NCI-H524 treated with DMSO at 0.1 percent for 48 hours (cell line): ENCODE measurements around the gene FAM117A.
A peak's percentile ranks its signal among the peaks of the same experiment; 100 is the strongest.

Experiments
- DNase-seq: peaks from one replicate; lab custom pipeline; 2025; lab: John Stamatoyannopoulos, UW

FAM117A gene

DNA sequence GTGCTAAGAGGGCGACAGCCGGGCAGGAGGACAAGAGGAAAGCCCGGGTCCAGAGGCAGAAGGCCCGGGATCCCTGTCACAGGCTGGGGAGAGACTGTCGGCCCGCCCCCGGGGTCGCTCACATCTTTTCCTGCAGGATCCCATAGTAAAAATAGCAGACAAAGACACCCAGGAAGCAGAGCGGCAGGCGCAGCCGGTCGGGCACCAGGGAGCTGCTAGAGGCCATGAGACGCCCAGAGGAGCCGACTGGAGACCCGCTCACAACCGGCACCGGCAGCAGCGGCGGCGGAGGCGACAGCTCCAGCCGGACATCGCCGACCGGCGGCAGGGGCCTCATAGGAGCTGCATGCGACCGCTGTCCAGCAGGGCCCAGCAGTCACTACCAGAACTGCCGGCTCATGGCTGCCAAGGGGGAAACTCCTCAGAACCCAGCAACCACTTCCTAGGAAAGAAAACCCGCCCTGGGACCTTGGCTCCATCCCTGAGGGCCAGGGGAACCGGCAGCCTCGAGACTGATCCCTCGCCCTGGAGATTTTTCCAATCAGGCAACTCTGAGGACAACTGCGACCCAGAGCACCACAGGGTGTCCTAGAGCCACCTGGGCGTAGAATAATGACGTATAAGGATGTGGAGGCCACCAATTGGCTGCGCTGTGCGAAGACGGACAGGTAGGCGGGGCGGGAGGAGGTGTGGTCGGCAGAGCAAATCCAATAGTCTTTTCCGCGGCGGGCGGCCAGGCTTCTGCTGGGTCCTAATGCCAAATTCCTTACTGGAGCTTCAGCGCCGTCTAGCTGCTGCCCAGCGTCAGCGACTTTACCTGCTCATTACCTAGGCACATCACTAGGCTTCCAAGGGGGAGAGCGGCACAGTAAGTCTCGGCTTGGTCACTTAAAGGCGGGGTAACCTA lies 56.1 kb downstream of the FAM117A start, which contains the start of gene SLC35B1:
Gene SLC35B1 (minus strand): TSS at position 357 of the 907 bp plus-strand sequence. CDS start 131 bp downstream, at position 226.
- DNase-seq, result peak; percentile 99

GRCh38 chr17:49707246-49707607 lies 56.7 kb downstream of the FAM117A start:
- no peak for DNase-seq

DNA sequence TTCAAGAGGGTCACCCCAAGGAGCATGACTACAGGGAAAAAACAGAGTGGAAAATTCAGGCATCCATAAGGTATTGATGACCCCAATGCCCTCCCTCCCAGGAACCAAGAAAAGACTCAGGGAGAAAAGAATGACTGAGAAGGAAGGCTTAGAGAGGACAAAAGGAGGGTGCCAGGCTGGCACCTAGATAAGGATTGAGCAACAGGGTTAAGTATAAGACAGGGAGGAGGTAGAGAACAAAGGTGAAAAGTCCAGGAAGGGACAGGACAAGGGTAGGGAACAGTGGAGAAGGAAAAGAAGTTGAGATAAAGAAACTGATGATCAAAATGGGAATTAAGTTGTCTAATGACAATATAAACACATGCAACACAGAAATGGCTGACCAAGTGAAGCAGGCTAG lies 58.7 kb downstream of the FAM117A start:
- no peak for DNase-seq

DNA sequence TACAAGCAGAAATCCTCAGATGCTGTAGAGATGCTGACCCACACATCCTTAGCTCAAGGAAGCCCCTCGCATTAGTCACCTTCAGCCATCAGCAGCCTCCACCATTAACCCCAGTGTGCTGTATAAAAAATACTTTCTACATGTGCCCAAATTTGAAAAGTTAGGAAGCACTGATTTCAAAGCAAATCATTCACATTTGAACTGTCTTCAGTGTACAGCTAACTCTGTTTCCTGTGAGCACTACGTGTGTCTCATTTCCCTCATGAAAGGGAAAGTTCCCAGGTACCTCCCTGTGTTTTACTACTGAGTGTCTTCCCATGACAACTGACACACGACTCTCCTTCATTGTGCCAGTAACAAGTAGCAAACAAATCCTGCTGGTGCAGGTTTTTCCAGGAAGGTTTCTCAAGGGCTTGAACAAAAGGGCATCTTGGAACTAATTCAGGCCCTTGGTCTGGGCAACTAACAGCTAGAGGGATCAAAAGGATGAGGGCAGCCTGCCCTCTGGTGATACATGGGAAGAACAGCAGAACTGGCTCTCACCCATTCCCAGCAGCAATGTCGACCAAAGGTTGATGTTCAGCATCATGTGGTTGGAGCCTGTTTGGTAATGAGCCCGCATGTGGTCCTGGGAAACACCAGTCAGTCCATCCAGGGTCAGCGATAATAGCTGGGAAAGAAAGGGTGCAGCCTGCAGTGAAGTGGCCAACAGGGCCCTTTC lies 60.2 kb downstream of the FAM117A start:
- no peak for DNase-seq

GRCh38 chr17:49700960-49701359 lies 63.0 kb downstream of the FAM117A start:
- no peak for DNase-seq

GRCh38 chr17:49699966-49700575 lies 63.9 kb downstream of the FAM117A start:
- DNase-seq, result peak; percentile 78

- DNase-seq, result no peak
These were observed 65.9 kb downstream of the FAM117A start for GRCh38 chr17:49698005-49698404.

- no peak for DNase-seq
These were observed 67.6 kb downstream of the FAM117A start for GRCh38 chr17:49696233-49696761.

DNA sequence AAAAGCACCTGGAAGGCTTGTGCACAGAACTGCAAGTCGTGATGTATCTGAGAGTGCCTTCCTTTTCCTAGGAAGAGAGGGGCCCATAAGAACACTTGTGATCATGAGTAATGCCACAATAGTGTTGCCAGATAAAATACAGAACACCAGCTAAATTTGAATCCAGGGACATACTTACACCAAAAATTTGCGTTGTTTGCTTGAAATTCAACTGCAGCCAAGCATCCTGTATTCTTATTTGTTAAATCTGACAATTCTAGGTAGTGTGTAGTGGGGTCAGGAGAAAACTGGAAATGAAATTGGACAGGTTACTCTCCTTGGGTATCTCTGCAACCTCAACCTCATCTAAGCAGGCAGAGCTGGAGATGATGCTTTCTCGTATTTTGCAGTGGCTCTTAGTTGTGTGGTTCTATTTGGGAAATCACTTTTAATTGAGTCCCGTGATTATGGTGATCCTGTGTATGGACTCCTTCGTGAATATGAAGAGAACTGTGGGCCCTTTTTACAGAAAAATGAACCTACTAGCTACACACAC lies 68.2 kb downstream of the FAM117A start:
- DNase-seq, result no peak

- DNase-seq, result no peak
These were observed 68.9 kb downstream of the FAM117A start for GRCh38 chr17:49694847-49695697.

- DNase-seq, result no peak
These were observed 71.2 kb downstream of the FAM117A start for GRCh38 chr17:49692751-49693150.

- DNase-seq, result no peak
These were observed 72.2 kb downstream of the FAM117A start for GRCh38 chr17:49691677-49692191.

- no peak for DNase-seq
These were observed 72.8 kb downstream of the FAM117A start for GRCh38 chr17:49691086-49691676.

- DNase-seq, result no peak
These were observed 73.7 kb downstream of the FAM117A start for GRCh38 chr17:49690256-49690655.

DNA sequence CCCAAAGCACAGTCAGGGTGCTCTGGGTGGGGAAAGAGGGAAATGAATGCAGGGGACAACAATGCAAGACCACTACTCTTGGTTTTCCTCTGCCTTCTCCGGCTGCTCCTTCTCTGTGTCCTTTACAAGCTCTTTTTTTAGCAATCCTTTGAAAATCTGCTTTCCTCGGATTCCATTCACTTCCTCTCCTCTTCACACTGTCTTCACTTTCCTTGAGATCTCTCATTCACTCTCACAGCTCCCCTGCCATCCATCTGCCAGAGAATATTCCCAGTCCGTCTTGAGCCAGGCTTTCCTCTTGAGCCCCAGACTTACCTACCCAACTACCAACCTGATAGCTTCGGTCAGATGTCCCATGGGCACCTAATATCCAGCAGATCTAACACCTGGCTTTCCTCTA lies 75.1 kb downstream of the FAM117A start:
- no peak for DNase-seq

DNA sequence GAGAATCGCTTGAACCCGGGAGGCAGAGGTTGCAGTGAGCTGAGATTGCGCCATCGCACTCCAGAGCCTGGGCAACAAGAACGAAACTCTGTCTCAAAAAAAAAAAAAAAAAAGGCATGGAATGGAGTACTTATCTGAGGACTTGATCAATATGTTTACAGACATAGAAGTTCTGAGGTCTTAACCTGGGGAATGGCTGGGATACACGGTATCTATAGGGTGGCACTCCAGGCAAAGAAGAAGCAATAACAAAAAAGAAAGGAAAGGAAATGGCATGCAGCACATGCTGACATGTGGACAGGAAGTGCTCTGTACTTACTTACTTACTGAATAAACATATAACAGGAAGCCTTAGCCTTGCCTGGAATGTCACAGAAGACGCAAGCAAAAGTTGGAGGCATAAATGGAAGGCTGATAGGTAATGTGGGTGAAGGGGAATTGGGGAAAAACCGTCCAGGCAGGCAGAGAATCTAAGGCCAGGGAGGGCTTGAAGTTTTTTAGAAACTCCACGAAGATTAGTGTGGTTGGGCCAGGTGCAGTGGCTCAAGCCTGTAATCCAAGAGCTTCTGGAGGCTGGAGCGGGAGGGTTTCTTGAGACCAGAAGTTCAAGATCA lies 75.9 kb downstream of the FAM117A start:
- DNase-seq, result no peak

GRCh38 chr17:49681106-49681979 lies 82.6 kb downstream of the FAM117A start:
- no peak for DNase-seq

DNA sequence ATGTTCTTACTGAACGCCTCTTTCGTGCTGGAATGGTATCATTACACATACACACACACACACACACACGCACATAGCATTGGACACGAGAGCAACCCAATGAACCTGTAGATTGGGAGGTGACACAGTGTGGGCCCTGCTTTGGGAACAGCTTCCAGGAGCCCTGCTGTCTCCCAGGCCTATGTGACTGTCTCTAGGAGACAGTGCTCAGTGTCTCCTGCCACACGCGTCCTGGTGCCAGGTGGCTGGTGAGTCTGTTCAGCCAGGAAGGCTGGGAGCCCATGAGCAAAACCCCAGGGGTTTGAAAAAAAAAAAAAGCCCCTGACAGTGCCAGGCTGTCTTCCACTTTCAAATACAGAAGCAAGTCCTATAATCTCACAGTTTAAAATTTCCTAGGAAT lies 83.6 kb downstream of the FAM117A start:
- DNase-seq, result no peak
